Measurements from ENCODE around the gene SNX11. TPM values are rescaled to one million over a fixed set of nuclear protein-coding genes. Genes with fewer than 3 reads are reported as not detected.
A peak's percentile ranks its signal among the peaks of the same experiment; 100 is the strongest.

SNX11 gene
- total RNA-seq, 1 experiment from 2014 or later = 26.8 TPM

- Histone ChIP-seq H2AFZ (ENCODE audit: low read depth, low read length, poor library complexity, severe bottlenecking) (no peak overlapping the region), H3K79me2 (ENCODE audit: insufficient read depth, low read length) (peaks cover 61% of the 10 kb centered on the region), H3K9me3 (ENCODE audit: control insufficient read depth in 1 of 2, insufficient read depth in 1 of 2, low read depth in 1 of 2, low read length in 2 of 2) (peaks cover 0 to 4% of the 10 kb centered on the region in 2 experiments; a peak in 1 of 4 replicates), H3K36me3 (ENCODE audit: control insufficient read depth in 1 of 2, insufficient read depth in 2 of 2, low read length in 2 of 2) (peaks cover 4 to 5% of the 10 kb centered on the region in 2 experiments; a peak in 2 of 4 replicates), H3K27ac (ENCODE audit: low read depth, low read length) (peak overlapping the region; percentile 95), H3K4me1 (ENCODE audit: control insufficient read depth in 1 of 2, insufficient read depth in 2 of 2, low read length in 2 of 2) (peaks cover 12 to 35% of the 10 kb centered on the region in 2 experiments), H4K20me1 (ENCODE audit: insufficient read depth) (peaks cover 6% of the 10 kb centered on the region; the same call in 1 of the 2 replicates), H3K4me2 (ENCODE audit: low read length) (peak overlapping the region; percentile 79), H3K9me2 (ENCODE audit: insufficient read depth) (no peaks in the 10 kb centered on the region), H3K9ac (ENCODE audit: low read length) (peak overlapping the region; percentile 80), H3K4me3 (replicated peaks in 1 of 2; ENCODE audit: low read depth in 1 of 2, low read length in 2 of 2) (peak overlapping the region; percentile 93 to 94), H3K27me3 (ENCODE audit: insufficient read depth, low read length) (no peaks in the 10 kb centered on the region)
- DNase-seq (ENCODE audit: low read depth, low spot score) (no peak), ATAC-seq (no peak)
- TF ChIP-seq EZH2 (IDR thresholded peaks at IDR 0.05) (no peak), EGR1 (IDR thresholded peaks at IDR 0.05; ENCODE audit: low read depth) (no peak), ZNF274 (IDR thresholded peaks at IDR 0.05; ENCODE audit: low read depth, low read length) (no peak), ELF1 (IDR thresholded peaks at IDR 0.05; ENCODE audit: borderline replicate concordance, low read depth) (no peak)
- TSS peak; percentile 69 for BruUV-seq (replicated peaks)
- intact Hi-C loops (cut with micrococcal nuclease) = no loop called here
- RAD21 ChIA-PET (ENCODE audit: low non-redundant PET in 1 of 2, low total read pairs in 2 of 2, uncharacterized antibody in 2 of 2, unreplicated experiment in 2 of 2) = no interaction called here
- POLR2A ChIA-PET = interaction anchor here (1.3 to 2.9 kb wide), 6 partner anchors 10 to 129 kb away, joined by 4 to 15 read pairs (median 5); partner anchors contain the start of genes CDK5RAP3 and NFE2L1
- CTCF ChIA-PET = interaction anchor here (0.7 to 4.2 kb wide), 4 partner anchors 17 to 76 kb away, joined by 4 to 23 read pairs (median 12); no protein-coding TSS in a partner anchor
These were observed 7.4 kb upstream of the SNX11 start for GRCh38 chr17:48100160-48100559.

DNA sequence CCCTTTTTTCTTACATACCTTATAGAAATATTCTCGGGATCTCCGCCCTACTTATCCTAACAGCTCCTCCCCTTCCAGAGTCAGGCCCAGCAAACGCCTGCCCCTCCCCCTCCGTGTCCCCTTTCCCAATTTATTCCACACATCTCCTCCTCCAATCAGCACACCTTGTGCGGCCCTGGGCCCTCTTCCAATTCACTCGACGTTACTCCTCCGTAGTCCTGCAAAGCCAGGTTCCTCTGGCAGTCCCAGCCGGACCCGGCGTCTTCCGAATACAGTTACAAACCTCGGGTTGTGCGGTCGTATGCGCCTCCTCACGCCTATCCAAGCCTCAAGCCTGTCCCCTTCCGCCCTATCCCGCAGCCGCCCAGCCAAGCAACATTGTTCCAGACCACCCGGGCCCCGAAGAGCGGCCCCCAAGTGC is 7.0 kb upstream of the SNX11 start:
- CTCF ChIA-PET = interaction anchor here (0.7 to 4.2 kb wide), 4 partner anchors 17 to 77 kb away, joined by 4 to 23 read pairs (median 12); no protein-coding TSS in a partner anchor
- Histone ChIP-seq H3K4me1 (ENCODE audit: control insufficient read depth in 1 of 2, insufficient read depth in 2 of 2, low read length in 2 of 2) (peaks cover 12 to 34% of the 10 kb centered on the region in 2 experiments), H3K9me2 (ENCODE audit: insufficient read depth) (no peaks in the 10 kb centered on the region), H3K36me3 (ENCODE audit: control insufficient read depth in 1 of 2, insufficient read depth in 2 of 2, low read length in 2 of 2) (peaks cover 4 to 5% of the 10 kb centered on the region in 2 experiments; a peak in 2 of 4 replicates), H3K9ac (ENCODE audit: low read length) (peak overlapping the region; percentile 80), H3K27me3 (ENCODE audit: insufficient read depth, low read length) (no peaks in the 10 kb centered on the region), H3K4me3 (replicated peaks in 1 of 2; ENCODE audit: low read depth in 1 of 2, low read length in 2 of 2) (peak overlapping the region; percentile 93 to 94), H3K4me2 (ENCODE audit: low read length) (peak overlapping the region; percentile 79), H3K9me3 (ENCODE audit: control insufficient read depth in 1 of 2, insufficient read depth in 1 of 2, low read depth in 1 of 2, low read length in 2 of 2) (peaks cover 0 to 4% of the 10 kb centered on the region in 2 experiments; a peak in 1 of 4 replicates), H2AFZ (ENCODE audit: low read depth, low read length, poor library complexity, severe bottlenecking) (no peak overlapping the region), H4K20me1 (ENCODE audit: insufficient read depth) (peaks cover 6% of the 10 kb centered on the region; the same call in 1 of the 2 replicates), H3K27ac (ENCODE audit: low read depth, low read length) (peak overlapping the region; percentile 95), H3K79me2 (ENCODE audit: insufficient read depth, low read length) (peaks cover 56% of the 10 kb centered on the region)
- DNase-seq (ENCODE audit: low read depth, low spot score) = peak; percentile 68
- peak; percentile 58 for ATAC-seq
- RAD21 ChIA-PET (ENCODE audit: low non-redundant PET in 1 of 2, low total read pairs in 2 of 2, uncharacterized antibody in 2 of 2, unreplicated experiment in 2 of 2) = no interaction called here
- POLR2A ChIA-PET = interaction anchor here (1.3 to 2.9 kb wide), 6 partner anchors 11 to 130 kb away, joined by 4 to 15 read pairs (median 5); partner anchors contain the start of genes CDK5RAP3 and NFE2L1
- intact Hi-C loops (cut with micrococcal nuclease) = no loop called here
- no TSS peak for BruUV-seq (replicated peaks)
- TF ChIP-seq ZBTB33 (IDR thresholded peaks at IDR 0.05; ENCODE audit: extremely low read depth, insufficient replicate concordance, low read length) (no peak), ELF1 (IDR thresholded peaks at IDR 0.05; ENCODE audit: borderline replicate concordance, low read depth) (no peak), REST (IDR thresholded peaks at IDR 0.05; ENCODE audit: low read depth) (no peak), CBX3 (IDR thresholded peaks at IDR 0.05; ENCODE audit: low read depth) (no peak), ATF3 (IDR thresholded peaks at IDR 0.05) (no peak), FOSL1 (IDR thresholded peaks at IDR 0.05; ENCODE audit: low read depth) (no peak), CEBPB (IDR thresholded peaks at IDR 0.05; ENCODE audit: low read depth) (no peak), EGR1 (IDR thresholded peaks at IDR 0.05; ENCODE audit: low read depth) (no peak), SIN3A (IDR thresholded peaks at IDR 0.05; ENCODE audit: low read depth) (no peak; the same call in 1 of the 2 replicates), SP1 (IDR thresholded peaks at IDR 0.05; ENCODE audit: low read depth) (no peak), ZFX (IDR thresholded peaks at IDR 0.05) (no peak), JUND (IDR thresholded peaks at IDR 0.05) (no peak), RAD21 (IDR thresholded peaks at IDR 0.05; ENCODE audit: low read depth) (no peak)
